ENCODE data around the gene SLC9A2.

Gene SLC9A2

DNA sequence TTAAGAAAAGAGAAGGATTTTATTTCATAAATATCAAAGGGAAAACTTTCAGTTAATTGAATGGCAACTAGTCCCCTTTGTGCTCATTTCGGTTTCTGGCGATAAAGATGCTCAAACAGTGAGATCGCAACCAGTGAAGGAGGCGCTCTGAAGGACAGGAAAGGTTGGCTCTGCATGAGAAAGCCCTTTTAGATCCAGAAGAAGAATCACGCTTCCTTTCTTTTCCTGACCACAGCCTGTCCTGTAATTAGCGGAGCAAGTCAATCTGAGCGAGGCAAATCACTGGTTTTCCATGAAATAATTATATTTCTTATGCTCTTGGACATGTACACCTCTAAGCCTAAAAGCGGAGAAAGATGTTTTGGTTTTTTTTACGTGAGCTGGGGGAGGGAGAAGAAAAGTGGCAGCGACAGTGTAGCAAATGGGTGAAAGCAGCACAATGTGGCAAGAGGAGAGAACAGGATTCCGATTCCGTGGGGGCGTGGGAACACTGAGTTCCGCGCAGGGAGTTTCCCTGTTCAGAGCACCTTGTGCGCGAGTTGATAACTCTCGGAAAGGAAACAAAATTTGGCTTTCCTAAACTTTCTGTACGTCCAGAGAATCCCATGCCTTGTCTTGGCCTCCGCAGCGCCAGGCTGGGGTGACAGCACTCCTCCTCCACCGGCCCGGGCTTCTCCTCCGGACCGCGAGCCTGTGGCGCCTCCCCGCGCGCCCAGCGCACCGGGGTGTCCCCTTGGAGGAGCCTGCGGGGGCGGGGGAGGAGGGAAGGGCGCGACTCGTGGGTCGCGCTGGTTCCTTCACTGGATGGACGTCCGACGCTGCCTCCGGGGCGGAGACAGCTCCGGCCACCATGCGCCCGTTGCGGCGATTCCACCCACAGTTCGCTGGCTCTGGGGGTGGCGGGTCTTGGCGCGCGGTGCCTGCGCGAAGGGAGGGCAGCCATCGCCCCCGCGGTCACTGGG is 620 bp upstream of the SLC9A2 start:
- no peak for DNase-seq

GRCh38 chr2:102620332-102620731 is 979 bp downstream of the SLC9A2 start:
- DNase-seq: no peak

DNA sequence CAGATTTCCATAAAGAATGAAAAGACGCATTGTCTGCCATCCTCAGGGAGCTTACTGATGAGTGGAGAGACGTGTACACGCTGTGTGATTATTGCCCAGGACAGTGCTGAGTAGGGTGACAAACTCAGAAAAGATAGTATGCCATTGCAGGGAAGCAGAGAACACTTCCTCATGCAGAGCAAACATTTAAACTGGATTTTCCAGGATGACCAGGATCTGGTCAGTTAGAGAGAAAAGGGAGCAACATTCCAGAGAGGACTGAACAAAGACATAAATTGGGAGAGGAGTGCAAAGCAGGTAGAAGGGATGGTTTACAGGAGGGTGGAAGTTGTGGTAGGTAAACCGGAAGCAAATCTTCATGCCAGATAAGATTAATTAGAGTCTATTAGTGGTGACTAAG is 2.3 kb downstream of the SLC9A2 start:
- DNase-seq: no peak

DNA sequence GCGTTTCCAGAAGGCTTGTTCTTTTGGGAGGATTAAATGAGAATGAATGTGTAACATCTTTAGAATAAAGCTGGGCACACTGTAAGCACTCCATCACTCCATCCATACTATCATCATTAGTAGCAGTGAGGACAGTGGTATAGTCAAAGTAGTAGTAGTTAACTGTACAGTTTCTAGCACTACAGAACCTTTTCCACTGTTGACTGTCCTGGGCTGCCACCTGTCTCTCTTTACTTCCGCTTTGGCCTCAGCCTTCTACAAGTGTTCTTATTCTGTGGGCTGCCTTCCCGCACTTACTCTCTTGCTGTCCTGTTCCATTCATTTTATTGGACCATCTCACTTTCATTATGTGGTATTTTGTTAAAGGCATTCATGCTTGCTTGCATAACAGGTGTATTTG is 3.3 kb downstream of the SLC9A2 start:
- DNase-seq: no peak

DNA sequence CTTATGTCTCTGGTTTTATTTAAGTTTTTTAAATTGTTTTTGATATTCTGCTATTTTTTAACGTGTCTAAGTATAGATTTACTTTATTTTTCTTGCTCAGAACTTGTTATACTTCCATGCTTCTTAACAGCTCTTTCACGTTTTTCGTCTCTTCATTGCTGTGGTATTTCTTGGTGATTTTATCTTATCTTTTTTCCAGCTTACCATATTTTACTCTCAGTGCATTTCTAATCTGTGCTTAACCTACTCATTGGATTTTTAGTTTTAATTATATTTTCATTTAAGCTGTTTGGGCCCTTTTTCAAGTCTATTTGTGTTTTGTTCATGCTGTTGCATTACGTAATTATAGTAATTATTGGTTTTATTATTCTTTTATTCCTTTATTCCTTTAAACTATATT is 11.1 kb downstream of the SLC9A2 start:
- no peak for DNase-seq

- no peak for DNase-seq
Measured at GRCh38 chr2:102632380-102633175, 13.2 kb downstream of the SLC9A2 start.

DNA sequence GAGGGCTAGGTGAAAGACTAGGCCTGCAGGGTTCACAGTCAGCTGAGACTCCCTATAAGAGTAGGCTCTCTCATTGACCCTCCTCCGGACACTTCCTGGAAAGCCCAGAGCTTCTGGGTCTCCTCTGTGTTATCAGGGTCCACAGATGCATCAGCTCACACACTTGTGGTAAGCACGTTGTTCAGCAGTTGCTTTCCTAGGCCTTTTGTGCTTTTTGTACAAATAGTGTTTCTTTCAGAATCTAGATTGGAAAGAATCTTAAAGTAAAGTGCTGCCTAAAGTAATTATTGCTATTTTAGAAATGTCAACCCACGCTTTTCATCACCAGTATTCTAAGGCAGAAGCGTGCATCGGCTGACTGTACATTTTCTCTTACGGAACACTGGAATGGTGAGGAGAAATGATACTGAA is 15.5 kb downstream of the SLC9A2 start:
- DNase-seq: no peak

DNA sequence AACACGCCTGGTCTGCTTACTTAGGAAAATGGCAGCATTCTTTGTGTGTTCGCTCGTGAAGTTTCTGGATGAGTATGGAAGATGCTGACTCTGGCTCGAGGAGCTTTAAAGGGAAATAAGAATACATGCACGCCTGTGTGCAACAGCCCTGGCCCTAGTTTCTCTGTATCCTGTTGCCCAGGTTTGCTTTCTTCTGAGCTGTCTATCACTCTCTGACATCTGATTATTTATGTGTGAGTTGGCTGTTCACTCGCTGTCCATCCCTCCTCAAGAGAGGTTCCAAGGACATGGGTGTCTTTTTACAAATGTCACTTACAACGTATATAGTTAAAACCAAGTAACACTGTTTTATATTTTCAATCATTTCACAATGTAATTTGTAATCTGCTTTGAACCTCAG is 16.0 kb downstream of the SLC9A2 start:
- no peak for DNase-seq

GRCh38 chr2:102636283-102636907 is 17.0 kb downstream of the SLC9A2 start:
- DNase-seq: no peak

GRCh38 chr2:102637358-102637757 is 18.0 kb downstream of the SLC9A2 start:
- DNase-seq: no peak

- DNase-seq: no peak
Measured at GRCh38 chr2:102639429-102639828, 20.1 kb downstream of the SLC9A2 start.

DNA sequence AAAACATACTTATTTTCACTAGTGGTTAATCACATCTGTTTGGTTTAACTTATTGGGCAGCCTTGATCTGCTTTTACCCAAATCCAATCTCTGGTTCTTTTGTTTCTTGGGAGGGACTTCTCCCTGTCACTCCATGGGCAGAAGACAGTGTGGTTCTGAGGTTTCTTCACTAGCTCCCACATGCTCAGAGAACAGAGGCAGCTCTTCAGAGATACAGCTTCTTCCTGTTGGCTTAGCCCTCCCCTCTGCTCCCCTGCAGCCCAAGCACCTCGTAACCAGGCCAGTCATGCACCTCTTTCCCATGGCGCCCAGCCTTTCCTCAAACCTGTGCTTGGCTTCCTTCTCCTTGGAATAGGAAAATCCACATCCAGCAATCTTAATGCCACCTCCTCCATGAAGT is 32.8 kb downstream of the SLC9A2 start:
- DNase-seq: no peak

DNA sequence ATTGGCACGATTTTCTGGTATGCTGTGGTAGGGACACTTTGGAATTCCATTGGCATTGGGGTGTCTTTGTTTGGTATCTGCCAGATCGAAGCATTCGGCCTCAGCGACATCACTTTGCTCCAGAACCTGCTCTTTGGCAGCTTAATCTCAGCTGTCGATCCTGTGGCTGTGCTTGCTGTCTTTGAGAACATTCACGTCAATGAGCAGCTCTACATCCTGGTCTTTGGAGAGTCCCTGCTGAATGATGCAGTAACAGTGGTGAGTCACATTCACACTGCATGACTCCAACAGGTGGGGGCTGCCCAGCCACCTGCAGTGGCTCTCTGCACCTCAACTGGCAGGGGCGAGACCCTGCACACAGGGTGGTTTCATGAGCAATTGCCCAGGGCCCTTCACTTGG is 38.4 kb downstream of the SLC9A2 start:
- DNase-seq: no peak

DNA sequence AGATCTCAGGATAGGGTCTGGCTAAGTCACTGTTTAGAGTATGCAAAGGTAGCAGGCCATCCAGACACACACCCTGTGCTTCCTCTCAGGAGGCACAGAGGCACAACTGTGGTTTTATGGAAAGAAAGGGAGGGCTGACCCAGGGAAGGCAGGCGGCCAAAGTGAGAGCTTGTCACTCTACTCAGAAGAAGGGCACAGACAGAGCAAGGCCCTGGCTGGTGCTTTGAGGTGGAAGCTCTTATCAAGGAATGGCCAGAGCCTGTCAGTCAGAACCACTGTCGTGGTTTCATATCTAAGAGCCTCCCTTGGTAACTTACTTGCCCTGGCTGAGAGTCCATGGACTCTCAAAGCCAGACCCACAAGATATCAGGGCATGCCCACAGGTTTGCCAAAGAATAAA is 40.7 kb downstream of the SLC9A2 start:
- no peak for DNase-seq

GRCh38 chr2:102660574-102660973 is 41.2 kb downstream of the SLC9A2 start:
- DNase-seq: no peak

DNA sequence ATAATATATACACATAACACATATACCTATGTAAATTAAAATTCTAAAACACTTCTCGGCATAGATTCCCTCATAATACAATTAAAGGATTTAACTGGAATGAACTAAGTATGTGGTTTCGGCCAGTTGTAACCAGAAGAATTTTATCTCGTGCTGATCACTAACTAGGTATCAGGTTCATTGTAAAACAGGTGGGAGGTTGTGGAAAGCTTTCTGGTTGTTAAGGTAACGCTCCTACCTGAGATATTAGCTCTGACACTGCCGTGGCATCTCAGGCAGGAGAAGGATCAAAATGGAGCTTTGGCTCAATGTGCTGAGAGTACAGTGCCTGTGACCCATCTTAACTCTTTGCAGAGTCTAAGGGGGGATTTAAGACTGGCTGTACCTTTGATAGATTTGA is 42.5 kb downstream of the SLC9A2 start:
- no peak for DNase-seq

DNA sequence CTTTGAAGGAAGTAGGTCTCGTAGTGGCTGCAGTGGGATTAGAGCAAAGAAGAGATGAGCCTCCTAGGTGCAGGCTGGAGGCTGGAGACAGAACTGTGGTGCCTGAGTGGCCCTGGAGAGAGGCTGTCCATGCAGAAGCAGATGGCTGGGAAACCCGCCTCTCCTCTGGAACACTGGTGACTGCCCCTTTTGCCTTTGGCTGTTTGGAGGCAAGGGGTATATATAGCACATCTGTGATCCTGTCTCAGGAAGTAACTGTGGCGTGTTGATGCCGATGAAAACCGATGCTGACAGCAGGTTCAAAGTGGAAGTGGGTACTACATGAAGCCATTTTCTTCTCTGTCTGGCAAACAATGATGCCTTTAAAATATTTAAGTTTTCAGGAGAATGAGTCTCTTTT is 43.5 kb downstream of the SLC9A2 start:
- no peak for DNase-seq

DNA sequence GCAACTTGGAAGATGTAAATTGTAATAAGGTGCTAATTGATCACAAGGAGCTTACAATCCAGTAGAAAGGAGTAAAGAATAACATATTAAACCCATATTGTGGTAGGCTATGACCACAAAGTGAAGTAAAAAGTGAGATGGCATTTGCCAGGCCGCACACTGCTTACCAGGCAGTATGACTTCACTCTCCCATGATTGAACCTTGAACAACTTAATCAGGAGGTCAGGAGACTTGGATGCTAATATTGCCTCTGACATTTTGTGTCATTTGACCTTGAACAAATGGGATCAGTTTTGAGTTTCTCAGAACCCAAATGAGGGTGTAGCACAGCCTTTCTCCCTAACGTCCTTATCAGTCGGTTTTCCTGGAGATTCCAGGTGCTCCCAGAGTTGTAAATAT is 44.0 kb downstream of the SLC9A2 start:
- DNase-seq: no peak

GRCh38 chr2:102664471-102664909 is 45.1 kb downstream of the SLC9A2 start:
- no peak for DNase-seq

GRCh38 chr2:102667072-102667471 is 47.7 kb downstream of the SLC9A2 start:
- no peak for DNase-seq

GRCh38 chr2:102668171-102668570 is 48.8 kb downstream of the SLC9A2 start:
- no peak for DNase-seq

- no peak for DNase-seq
Measured at GRCh38 chr2:102669401-102669800, 50.0 kb downstream of the SLC9A2 start.

GRCh38 chr2:102672107-102672776 is 52.9 kb downstream of the SLC9A2 start:
- no peak for DNase-seq

Data from amniotic stem cell (primary cell).